GM19240 (cell line): ENCODE measurements around the gene LTO1.
A peak's percentile ranks its signal among the peaks of the same experiment; 100 is the strongest.

Experiments used
- DNase-seq: peaks from one replicate; pipeline ENCODE4 v3.0.0; 2011; ENCODE audit warnings: low spot score; ENCODE audit not compliant: insufficient read length

The LTO1 gene

DNA sequence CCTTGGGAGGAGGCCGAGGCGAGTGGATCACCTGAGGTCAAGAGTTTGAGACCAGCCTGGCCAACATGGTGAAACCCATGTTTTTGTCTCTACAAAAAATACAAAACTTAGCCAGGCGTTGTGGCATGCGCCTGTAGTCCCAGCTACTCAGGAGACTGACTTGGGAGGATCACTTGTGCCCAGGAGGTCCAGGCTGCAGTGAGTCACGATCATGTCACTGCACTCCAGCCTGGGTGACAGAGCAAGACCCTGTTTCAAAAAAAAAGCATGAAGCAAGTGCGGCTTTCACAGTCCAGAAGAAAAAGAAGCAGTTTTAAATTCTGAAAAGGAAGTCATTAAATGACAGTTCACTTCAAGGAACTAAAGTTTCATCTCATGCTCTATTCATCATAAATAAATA is 7.1 kb upstream of the LTO1 start:
- no peak for DNase-seq

DNA sequence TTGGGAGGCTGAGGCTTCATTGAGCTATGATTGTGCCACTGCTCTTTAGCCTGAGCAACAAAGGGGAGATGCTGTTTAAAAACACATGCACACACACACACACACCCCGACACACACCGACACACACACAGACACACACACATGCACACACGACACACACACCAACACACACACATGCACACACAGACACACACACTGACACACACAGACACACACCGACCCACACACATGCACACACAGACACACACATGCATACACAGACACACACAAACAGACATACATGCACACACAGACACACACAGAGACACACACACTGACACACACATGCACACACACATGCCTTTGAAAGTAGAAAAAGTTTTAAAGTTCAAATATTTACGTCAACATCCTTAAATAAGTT is 5.5 kb upstream of the LTO1 start:
- no peak for DNase-seq

DNA sequence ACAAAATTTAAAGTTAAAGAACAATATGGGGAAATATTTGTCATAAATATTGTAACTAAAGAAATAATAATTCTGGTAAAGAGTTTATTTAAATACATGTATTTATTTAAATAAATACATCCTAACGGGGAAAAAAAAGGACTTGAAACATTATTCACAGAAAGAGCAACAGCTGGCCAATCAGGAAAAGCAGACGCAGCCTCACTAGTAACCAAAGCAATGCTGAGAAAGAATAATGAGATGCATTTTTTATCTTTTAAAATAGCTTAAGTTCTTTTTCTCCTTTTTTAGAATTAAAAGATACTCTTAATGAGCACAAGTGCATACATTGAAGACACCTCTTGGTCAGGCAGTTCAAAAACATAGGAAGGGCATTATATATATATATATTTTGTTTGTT is 2.6 kb upstream of the LTO1 start:
- DNase-seq = no peak

DNA sequence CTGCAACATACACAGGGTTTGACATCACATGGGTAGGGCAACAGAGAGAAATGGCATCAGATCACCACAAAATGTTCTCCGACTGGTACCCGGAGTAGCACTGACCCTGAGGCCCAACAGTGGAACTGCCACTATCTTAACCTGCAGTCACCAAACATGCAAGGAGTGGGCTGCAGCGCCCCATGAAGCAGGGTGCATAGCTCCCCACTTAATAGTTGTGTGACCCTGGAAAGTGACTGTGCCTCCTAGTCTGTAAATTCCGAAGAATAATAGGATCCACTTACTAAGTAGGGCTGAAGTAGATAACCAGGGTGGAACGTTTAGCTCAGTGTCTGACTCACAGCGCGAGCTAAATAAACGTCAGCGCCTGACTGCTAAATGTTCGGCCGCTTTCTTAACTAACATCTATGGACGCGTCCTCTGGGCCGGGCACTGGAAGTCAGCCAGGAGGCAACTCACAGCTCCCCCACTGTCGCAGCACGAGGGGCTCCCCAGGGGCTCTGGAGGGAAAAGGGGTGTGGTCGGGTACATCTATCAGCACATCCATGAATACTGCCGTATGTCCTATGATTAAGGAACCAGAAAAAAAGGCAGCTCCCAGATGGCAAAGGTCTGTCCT is 777 bp downstream of the LTO1 start:
- DNase-seq = no peak

DNA sequence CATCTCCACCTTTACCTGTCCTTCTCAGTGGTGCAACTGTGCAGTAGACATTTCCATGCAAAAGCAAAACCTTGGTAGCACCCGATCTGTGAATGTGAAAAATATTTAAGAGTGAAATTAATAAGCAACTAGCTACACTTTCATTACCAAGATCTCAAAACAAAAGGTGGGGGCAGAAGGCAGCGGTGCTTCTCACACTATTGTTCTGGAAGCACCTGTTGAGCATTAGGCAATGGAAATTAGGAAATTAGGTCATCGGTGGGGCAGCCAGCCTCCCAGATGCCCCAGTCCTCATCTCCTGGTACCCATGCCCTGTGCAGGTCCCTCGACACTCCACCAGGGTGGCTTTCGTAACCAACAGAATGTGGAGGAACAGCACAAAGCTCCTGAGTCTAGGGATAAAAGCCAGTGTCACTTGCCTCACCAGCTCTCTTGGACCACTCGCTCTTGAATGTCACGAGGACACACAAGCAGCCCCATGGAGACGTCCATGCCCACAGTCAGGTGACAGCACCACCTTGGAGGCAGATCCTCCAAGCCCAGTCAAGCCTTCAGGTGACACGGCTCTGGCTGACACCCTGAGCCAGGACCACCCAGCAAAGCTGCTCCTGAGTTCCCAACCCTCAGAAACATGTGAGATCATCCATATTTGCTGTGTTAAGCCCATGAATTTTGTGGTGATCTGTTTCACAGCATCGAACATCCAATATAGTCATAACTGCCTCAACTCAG is 3.3 kb downstream of the LTO1 start:
- no peak for DNase-seq

DNA sequence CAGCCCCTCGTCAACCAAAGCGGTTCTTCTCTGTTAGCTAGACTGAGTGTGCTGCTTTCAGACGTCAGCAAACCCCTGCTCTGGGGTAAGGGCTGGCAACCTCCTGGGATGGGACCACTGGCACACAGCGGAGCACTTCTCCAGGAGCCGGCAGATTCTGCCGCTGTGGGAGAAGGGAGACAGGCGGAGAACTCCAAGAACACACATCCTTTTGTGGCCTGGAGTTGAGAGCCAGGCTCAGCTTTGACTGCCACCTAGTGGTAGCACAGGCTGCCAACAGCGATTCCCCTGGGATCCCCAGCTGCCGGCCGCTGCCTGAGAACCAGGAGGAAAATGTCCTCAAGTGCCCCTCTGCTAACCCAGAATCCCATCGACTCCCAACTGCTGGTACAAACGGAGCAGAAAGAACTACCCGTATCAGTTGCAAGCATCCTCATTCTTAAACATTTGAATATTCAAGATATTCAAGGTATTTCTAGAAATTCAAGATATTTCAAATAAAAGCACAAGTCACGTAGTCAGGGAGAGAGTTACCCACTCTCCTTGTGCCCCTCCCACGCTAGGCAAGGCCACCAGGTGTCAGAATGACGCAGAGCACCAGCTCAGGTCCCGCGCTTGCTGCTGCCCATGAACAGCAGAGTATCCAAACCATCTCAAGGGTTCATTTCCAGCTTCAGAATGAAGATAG is 4.9 kb downstream of the LTO1 start:
- DNase-seq = peak; percentile 88

DNA sequence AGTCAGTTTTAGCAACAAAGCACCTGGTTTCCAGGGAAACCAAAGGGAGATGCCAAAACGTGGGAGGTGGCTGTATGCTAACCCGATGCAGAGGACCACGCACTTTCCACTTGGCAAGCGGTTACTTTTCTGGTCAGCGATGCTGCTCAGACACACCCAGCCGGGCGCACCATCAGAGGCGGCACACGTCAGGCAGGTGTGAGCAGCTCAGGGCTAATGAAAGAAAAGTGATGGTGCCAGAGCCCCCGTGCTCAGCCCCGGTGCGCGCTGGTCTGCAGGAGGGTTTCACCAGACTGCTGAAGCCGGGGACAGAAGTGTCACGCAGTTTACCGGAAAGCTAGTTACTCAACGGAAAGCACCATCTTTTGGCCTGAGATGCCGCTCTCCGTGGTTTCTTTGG is 5.7 kb downstream of the LTO1 start:
- no peak for DNase-seq

DNA sequence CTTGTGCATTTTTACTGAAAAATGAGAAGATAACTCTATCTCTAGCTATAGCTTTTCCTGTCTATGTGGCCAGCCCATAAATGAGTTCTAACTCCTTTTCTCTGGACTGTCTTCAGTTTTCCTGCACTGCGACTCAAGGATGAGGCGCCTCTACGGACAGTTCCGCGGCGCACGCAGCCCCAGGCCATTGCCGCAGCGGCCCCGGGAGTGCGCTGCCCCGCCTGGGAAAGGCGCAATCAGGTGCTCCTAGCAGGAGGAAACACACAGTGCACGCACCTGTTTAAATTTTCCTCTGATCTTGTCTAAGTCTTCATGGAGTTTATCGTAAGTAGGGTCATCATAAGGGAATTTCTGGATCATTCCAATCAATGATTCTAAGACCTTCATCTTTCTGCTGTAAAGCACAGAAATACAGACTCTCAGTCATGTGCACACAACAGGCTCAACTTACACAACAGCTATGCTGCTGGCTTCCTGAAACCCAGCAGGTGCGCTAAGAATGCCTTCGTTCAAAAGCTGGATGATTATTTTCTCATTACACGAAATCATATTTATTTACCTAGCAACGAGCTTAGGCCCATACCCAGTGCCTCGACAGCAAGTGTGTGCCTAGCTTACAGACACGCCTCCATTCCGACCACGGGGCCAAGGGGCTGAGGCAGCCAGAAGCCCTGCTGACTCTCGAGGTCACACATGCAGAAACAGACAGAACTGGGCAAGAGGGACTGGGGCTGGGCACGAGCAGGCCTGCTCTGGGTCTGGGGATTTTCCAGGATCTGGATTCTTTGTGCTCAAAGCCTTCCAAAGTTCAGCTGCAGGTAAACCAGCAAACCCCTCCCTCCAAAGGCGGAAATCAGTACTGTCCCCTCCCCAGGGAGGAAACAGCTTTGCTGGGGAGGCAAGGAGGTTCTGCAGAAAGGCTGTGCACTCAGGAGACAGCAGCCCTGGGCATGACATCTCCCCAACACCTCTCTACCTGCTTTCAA is 7.2 kb downstream of the LTO1 start:
- no peak for DNase-seq

DNA sequence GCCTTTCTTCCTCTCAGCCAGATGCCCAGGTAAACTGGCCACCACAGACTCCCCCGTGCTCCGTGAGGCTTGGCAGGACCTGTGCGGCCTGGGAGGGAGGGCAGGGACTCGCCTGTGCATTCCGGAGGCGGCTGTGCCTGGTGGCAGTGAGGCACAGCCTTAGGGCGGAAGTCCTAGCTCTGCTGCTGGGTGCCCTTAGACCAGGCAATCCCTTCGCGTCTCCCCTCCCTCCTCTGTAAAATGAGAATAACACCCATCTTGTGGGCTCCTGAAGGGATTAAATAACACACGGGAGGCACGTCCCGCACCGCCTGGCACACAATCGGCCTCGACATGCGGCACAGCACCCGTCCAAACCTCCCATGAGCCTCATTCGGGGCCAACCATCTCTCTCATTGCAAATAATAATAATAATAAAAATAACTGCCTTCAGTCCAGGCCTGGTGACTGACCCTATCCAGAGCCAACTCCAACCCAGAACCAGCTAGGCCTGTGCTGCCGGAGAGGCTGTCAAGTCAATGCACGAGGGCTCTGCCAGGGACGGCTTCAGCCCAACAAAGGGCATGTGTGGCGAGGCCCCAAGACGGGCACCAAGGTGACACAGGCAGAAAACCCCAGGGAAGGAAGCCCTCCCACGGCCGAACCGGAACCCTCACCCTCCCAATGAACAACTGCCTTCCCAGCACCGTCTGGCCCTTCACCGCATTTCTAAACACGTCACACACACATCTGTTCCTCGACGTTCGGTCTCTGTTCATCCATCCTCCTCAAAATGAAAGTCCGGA is 8.2 kb downstream of the LTO1 start:
- no peak for DNase-seq

DNA sequence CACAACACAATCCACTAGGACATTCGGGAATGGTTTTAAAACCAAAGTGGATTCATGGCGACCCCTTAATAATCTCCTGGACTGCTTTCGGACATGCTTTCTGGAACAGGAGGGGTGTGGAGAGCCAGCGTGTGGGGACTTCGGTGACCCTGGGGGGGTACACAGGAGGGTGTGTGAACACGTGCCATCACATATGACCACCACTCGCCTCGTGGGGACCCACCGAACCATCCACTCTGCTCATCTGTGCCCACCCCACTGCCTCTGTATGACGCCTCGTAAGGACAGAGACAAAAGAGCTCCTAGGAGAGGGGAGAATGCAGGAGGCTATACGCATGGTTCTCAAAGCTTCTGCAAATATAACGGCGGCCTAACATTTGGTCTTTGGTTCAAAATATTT is 8.9 kb downstream of the LTO1 start:
- no peak for DNase-seq

DNA sequence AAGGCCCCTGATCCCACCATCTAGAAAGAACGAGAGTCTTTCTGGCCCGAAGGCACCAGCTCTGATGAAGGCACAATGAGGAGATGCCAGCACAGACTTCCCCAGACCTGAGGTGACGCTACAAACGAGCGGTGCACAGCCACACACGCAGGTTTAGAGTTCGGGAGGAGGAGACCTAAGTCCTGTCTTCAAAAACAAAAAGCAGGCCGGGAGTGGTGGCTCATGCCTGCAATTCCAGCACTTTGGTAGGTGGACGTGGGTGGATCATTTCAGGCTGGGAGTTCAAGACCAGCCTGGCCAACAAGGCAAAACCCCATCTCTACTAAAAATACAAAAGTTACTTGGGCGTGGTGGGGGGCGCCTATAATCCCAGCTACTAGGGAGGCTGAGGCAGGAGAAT is 9.5 kb downstream of the LTO1 start:
- no peak for DNase-seq

DNA sequence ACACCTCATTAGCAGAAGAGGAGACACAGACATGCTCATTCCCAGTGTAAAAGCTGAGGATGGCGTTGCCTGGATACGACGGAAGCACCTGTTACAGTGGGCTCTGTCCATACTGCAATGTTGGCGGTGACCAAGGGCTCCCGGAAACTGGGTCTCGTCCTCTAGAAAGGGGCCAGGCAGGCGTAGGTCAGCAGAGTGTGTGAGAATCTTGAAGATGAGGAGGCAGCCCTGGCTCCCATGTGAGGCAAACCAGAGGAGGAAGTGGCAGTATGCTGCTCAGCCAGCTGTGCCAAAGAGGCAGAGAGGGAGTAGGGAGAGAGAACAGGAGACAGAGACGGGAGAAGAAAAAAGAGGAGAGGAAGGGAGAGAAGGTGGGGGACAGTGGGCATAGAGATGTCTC is 10.3 kb downstream of the LTO1 start:
- DNase-seq = no peak

DNA sequence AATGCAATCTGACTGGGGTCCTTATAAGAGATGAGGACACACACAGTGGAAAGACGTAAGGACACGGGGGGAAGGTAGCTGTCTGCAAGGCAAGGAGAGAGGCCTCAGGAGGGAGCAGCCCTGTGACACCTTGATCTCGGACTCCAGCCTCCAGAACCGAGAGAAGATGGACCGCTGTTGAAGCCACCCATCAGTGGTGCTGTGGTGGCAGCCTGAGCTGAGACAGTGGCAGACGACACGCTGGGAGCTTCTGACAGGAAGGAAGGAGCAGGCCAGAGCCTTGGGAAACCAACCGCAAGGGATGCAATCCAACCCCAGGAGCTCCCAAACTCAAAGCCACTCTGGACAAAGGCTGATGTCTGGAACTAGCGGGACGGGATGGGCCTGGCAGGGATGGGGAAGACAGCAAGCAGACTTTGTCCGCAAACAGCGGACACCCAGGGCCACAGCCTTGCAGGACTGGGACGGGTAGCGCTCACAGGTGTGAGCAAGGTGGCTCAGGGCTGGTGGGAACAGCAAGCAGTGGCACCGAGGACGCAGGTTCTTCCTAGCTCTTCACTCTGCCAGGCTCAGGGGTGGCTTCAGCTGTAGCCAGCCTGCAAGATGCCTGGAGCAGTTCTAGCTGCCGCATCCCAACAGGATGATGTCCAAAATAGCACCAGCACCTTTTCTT is 10.9 kb downstream of the LTO1 start:
- DNase-seq = no peak

DNA sequence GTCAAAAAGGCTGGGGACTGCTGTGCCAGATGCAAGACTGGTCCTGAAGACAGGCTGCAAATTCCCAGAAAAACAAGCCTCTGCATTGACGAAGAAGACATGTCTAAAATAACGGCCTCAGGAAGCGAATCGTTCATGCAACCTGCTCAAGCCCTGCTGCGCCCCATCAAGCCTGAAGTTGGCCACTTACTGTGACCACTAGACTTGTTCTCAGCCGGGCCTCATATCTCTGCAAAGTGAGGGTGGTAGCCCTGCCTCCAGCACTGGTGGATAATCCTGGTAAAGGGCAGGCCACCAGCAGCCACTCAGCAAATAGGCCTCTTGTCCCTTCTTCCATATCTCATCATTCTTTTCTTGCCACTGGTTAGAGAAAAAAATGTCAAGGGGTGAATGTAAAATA is 11.8 kb downstream of the LTO1 start:
- DNase-seq = no peak

DNA sequence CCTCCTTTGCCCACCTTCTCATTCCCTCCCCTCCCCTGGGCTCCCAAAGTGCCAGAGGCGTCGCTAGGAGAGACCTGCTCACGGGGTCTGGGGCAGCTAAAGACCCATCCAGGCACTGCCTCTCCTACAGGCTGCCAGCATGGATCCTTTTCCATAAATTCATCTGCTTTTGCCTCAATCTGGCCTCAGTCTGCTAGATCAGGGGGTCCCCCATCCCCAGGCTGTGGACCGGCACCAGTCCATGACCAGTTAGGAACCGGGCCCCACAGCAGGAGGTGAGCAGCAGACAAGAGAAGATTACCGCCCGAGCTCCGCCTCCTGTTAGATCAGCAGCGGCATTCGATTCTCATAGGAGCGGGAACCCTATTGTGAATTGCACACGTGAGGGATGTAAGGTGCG is 12.3 kb downstream of the LTO1 start:
- DNase-seq = no peak

DNA sequence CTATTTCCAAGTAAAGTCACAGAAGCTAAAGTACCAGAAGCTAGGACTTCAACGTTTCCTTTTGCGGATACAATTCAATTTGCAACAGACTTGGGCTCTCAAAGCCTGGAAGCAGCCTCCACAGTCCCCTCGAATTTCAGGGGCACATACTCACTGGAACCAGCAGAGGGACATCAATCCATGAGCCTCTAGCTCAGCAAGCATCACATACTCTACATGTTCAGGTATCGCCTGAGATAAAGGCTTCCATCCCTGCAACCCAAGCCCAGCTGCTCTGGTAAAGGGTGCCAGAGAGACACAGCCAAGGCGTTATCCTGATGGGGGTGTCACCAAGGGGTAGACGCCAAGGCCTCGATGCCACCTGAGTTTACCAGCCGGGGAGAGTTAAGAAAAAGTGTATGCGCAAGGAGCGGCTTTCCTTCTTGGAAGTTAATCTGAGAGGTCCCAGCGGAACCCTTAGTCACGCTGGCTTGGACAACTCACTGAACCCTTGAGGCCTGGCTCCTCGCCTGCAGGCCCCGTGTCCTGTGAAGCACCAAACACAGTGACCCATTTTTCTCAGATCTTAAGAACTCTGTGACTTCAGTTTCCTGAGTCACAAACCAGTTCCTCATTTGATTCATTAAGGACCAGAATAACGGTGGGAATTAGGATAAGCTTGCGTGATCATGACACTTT is 13.0 kb downstream of the LTO1 start:
- DNase-seq = no peak

DNA sequence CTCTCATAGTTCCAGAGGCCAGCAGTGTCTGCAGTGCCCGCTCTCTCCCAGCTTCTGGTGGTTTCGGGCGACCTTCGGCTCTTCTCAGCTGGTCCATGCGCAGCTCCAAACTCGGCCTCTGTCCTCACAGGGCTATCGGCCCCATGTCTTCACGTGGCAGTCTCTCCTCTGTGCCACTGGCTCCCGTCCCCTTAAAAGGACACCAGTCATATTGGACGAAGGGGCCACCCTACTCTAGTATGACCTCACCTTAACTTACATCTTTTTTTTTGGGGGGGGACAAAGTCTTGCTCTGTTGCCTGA is 13.8 kb downstream of the LTO1 start:
- no peak for DNase-seq

DNA sequence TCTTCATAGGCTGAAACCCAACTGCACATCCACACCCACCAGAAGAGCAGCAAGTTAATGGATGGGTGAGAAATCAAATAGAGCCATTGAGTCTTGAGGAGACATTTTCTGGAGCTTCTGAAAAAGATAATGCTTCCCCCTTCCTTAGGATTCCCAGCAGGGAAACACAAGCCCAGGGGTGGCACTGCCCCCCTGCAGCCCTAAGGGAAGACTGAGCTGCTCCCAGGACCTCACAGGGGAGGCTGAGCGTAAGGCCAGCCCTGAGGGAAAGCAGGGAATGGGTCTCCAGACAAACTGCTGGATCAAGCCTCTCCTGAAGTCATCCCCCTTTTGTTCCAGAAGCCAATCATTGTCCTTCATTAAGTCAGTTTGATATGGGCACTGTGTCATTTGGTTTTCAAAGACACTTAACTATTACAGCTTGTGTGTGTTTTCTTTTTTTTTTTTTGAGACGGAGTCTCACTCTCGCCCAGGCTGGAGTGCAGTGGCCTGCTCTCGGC is 15.1 kb downstream of the LTO1 start:
- DNase-seq = no peak

DNA sequence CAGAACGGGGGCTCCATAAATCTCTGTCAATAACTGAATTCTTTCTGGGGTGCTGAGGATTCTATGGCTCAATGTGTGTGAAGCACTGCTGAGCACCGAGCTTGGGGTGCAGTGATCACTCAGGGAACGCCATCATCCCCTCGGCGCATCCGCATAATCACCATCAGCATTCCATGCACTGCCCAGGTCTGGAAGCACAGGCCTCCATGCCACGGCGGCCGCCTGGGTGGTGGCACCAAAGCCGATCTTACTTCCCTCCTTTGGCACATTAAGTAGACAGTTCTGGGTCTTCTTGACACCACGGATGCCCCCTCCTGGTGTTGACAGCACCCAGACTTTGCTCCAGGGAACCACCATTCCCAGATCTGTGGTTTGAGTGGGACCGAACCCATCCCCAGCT is 15.6 kb downstream of the LTO1 start:
- no peak for DNase-seq
